Glutamatergic neuron (in vitro differentiated cells): ENCODE measurements around the gene MED7. TPM values are rescaled to one million over a fixed set of nuclear protein-coding genes. Genes with fewer than 3 reads are reported as not detected.

ENCODE experiments used
- DNase-seq: peaks from one replicate; pipeline ENCODE4 v3.0.0; 2022
- H3K27ac Mint-ChIP-seq: one replicate; pipeline ENCODE4 v1.8.0; 2020; ENCODE audit warnings: mild to moderate bottlenecking, mixed read lengths, inconsistent platforms; ENCODE audit not compliant: unreplicated experiment
- H3K27me3 Mint-ChIP-seq: one replicate; pipeline ENCODE4 v1.8.0; 2020; ENCODE audit warnings: mild to moderate bottlenecking, moderate library complexity, mixed read lengths, inconsistent platforms; ENCODE audit not compliant: unreplicated experiment
- H3K36me3 Mint-ChIP-seq: one replicate; pipeline ENCODE4 v1.8.0; 2020; ENCODE audit warnings: mild to moderate bottlenecking, mixed read lengths, inconsistent platforms; ENCODE audit not compliant: unreplicated experiment
- H3K4me1 Mint-ChIP-seq: one replicate; pipeline ENCODE4 v1.8.0; 2020; ENCODE audit warnings: mild to moderate bottlenecking, low read depth, mixed read lengths, inconsistent platforms; ENCODE audit not compliant: unreplicated experiment
- H3K4me3 Mint-ChIP-seq: one replicate; pipeline ENCODE4 v1.8.0; 2020; ENCODE audit warnings: mild to moderate bottlenecking, mixed read lengths, inconsistent platforms; ENCODE audit not compliant: unreplicated experiment
- H3K9me3 Mint-ChIP-seq: one replicate; pipeline ENCODE4 v1.8.0; 2020; ENCODE audit warnings: mild to moderate bottlenecking, moderate library complexity, mixed read lengths, inconsistent platforms; ENCODE audit not compliant: unreplicated experiment
- CTCF ChIP-seq: fragments of 200-600 bp; sonication (generic); IDR thresholded peaks from one replicate; pipeline ENCODE4 v1.5.0; 2021; ENCODE audit not compliant: partially characterized antibody, unreplicated experiment
- total RNA-seq: library from RNA; stranded (reverse); fragmentation: NEBNext Ultra II Directional; extraction: Animal tissue kit (Norgen Biotek cat#: 25700); gene quantifications from one replicate; pipeline ENCODE4 v1.2.1, GENCODE V29; 2021; ENCODE audit not compliant: unreplicated experiment

Gene MED7
- total RNA-seq, 1 donor from 2014 or later, result 13.2 TPM

GRCh38 chr5:157155297-157155696 lies 12.6 kb upstream of the MED7 start:
- DNase-seq, result no peak
- no peak overlapping the region for H3K4me3 Mint-ChIP-seq
- H3K4me1 Mint-ChIP-seq, result no peaks in the 10 kb centered on the region
- TF ChIP-seq CTCF, result no peak
- H3K27ac Mint-ChIP-seq, result no peak overlapping the region
- H3K27me3 Mint-ChIP-seq, result no peaks in the 10 kb centered on the region
- H3K36me3 Mint-ChIP-seq, result no peaks in the 10 kb centered on the region
- no peaks in the 10 kb centered on the region for H3K9me3 Mint-ChIP-seq

- Mint-ChIP-seq H3K9me3 (no peaks in the 10 kb centered on the region), H3K27ac (no peak overlapping the region), H3K4me1 (peaks cover 2% of the 10 kb centered on the region), H3K36me3 (no peaks in the 10 kb centered on the region), H3K27me3 (no peaks in the 10 kb centered on the region), H3K4me3 (no peak overlapping the region)
- TF ChIP-seq CTCF, result no peak
- DNase-seq, result no peak
Measured at GRCh38 chr5:157150995-157151394, 8.3 kb upstream of the MED7 start.

- Mint-ChIP-seq H3K9me3 (no peaks in the 10 kb centered on the region), H3K27me3 (peaks cover under 1% of the 10 kb centered on the region), H3K4me3 (no peak overlapping the region), H3K36me3 (no peaks in the 10 kb centered on the region), H3K4me1 (peaks cover 4% of the 10 kb centered on the region), H3K27ac (no peak overlapping the region)
- peak; percentile 71 for DNase-seq
- TF ChIP-seq CTCF, result peak; percentile 87
Measured at GRCh38 chr5:157148734-157149615, 6.3 kb upstream of the MED7 start.

GRCh38 chr5:157143127-157143971 lies 684 bp upstream of the MED7 start:
- TF ChIP-seq CTCF, result no peak
- peak overlapping the region; percentile 99 for H3K4me3 Mint-ChIP-seq

More at GRCh38 chr5:157143127-157143971, 684 bp upstream of the MED7 start:
- Mint-ChIP-seq H3K36me3 (no peaks in the 10 kb centered on the region), H3K9me3 (peaks cover 10% of the 10 kb centered on the region), H3K4me1 (peaks cover 7% of the 10 kb centered on the region), H3K27me3 (peaks cover 5% of the 10 kb centered on the region), H3K27ac (peak overlapping the region; percentile 96)
- DNase-seq, result peak; percentile 31
